Stimulated activated CD8-positive, alpha-beta memory T cell treated with anti-CD3 and anti-CD28 coated beads, Interleukin-7, amount 100 ng/mL, for 1 hour (primary cell): ENCODE measurements around the gene ACAD10.
"Not testable (repeated sequence)": the region's sequence is repeated elsewhere in the genome, so short reads cannot be mapped to it uniquely, and the experiment has no call there.

Experiments used
- DNase-seq, 2 donors: peaks; one replicate each; pipeline ENCODE4 v3.0.0-alpha.2; 2020; ENCODE audit warnings: low read depth in 2 of 2

Gene ACAD10

GRCh38 chr12:111753144-111753881, 67.5 kb downstream of the ACAD10 start:
- no peak for DNase-seq

GRCh38 chr12:111754671-111755070, 68.8 kb downstream of the ACAD10 start:
- no peak for DNase-seq

GRCh38 chr12:111756196-111756595, 70.3 kb downstream of the ACAD10 start:
- DNase-seq: no peak

- no peak for DNase-seq
Measured at GRCh38 chr12:111756681-111757080, 70.8 kb downstream of the ACAD10 start.

- DNase-seq: no peak
Measured at GRCh38 chr12:111757361-111758119, 71.7 kb downstream of the ACAD10 start.

GRCh38 chr12:111758120-111758561, 72.3 kb downstream of the ACAD10 start:
- no peak for DNase-seq

GRCh38 chr12:111759271-111759670, 73.4 kb downstream of the ACAD10 start:
- no peak for DNase-seq

- no peak for DNase-seq
Measured at GRCh38 chr12:111759991-111760390, 74.1 kb downstream of the ACAD10 start.

GRCh38 chr12:111761099-111761498, 75.2 kb downstream of the ACAD10 start:
- no peak for DNase-seq

- no peak for DNase-seq
Measured at GRCh38 chr12:111761706-111762105, 75.9 kb downstream of the ACAD10 start.

GRCh38 chr12:111763552-111763951, 77.7 kb downstream of the ACAD10 start:
- not testable (repeated sequence) for DNase-seq

- no peak for DNase-seq
Measured at GRCh38 chr12:111764120-111764821, 78.4 kb downstream of the ACAD10 start.

GRCh38 chr12:111766608-111767361, 80.9 kb downstream of the ACAD10 start, which contains the start of gene ALDH2:
ALDH2 (plus strand) TSS chr12:111766933; CDS start chr12:111766983, 50 bp downstream.
- DNase-seq: no peak

- no peak for DNase-seq
Measured at GRCh38 chr12:111767362-111768158, 81.7 kb downstream of the ACAD10 start.

- DNase-seq: no peak
Measured at GRCh38 chr12:111768159-111768895, 82.5 kb downstream of the ACAD10 start.

- DNase-seq: no peak
Measured at GRCh38 chr12:111769599-111769998, 83.7 kb downstream of the ACAD10 start.

GRCh38 chr12:111773801-111774551, 88.1 kb downstream of the ACAD10 start:
- DNase-seq: no peak

- no peak for DNase-seq
Measured at GRCh38 chr12:111775205-111776193, 89.6 kb downstream of the ACAD10 start.
